GM19468 (cell line): ENCODE data around the gene HTT.
A peak's percentile ranks its signal among the peaks of the same experiment; 100 is the strongest.
"Not testable (repeated sequence)": the region's sequence is repeated elsewhere in the genome, so short reads cannot be mapped to it uniquely, and the experiment has no call there.

ENCODE experiments used
- ATAC-seq: cut with Tn5 transposase; IDR thresholded peaks from one replicate; pipeline ENCODE4 v1.9.1; 2021; ENCODE audit warnings: mild to moderate bottlenecking, moderate library complexity, moderate number of reproducible peaks; ENCODE audit not compliant: unreplicated experiment; ENCODE audit errors: extremely low read depth

The HTT gene

DNA sequence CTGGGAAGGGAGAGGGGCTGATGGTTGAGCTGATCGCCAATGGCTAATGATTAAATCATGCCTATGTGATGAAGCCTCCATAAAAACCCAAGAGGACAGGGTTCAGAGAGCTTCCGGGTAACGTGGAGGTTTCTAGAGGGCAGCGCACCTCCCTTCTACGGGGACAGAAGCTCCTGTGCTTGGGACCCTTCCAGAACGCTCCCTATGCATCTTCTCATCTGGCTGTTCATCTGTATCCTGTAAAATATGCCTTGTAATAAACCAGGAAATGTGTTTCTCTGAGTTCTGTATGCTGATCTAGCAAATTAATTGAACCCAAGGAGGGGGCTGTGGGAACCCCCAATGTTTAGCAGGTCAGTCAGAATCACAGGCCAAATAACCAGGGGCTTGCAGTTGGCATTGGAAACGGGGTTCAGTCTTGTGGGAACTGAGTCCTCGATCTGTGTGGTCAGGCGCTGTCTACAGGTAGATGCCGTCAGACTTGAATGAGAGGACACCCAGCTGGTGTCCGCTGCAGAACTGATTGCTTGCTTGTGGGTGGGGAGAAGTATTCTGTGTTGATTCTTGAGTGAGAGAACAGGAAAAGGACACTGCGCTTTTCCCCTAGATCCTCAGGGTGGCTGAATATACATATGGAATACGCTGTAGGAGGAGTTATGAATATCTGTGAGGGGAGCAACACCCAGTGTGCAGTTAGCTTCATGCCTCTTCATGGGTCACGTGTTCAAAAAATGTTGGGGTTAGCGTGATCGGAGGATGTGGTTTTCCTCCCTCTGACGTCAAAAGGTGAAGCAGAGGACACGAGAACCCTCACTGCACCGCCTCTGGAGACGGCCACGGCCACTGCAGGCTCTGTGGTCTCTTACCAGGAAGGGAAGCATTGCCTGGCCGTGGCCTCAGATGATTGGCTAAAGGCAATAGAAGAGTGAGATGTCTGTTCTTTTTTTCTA, 29.3 kb upstream of the HTT start:
- no peak for ATAC-seq

DNA sequence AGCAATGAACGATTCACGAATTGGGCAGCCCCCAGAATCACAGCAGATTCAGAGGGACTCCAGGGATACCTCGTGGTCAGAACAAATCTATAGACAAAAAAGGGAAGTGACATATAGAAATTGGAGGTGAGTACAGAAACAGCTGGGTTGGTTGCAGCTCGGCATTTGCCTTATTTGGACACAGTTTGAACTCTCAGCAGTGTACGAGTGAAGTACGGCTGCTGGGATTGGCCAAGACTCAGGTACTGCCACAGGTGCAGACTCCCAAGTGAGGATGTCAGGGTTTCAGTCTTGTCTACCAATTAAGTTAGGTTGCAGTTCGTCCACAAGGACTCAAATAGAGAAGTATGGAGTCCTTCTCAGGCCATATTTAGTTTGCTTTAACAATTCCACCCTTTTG, 28.3 kb upstream of the HTT start:
- ATAC-seq = no peak

DNA sequence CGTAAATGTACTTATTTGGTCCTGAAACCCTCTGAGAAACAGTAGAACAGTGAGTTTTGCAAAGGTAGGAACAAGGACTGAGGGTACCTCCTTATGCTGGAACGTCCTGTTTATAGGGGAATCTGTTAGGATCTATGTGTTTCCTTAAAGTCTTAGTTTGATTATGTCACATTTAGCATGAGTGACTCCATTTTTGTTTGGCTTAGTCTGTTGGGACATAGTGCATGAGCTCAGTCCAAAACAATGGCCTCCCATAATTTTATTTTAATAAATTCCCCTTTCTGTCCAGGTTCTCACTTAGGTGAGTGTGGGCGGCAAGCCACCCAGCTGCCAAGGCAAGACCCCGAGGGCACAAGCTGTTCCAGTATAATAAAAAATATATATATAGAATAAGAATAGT, 27.9 kb upstream of the HTT start:
- no peak for ATAC-seq

DNA sequence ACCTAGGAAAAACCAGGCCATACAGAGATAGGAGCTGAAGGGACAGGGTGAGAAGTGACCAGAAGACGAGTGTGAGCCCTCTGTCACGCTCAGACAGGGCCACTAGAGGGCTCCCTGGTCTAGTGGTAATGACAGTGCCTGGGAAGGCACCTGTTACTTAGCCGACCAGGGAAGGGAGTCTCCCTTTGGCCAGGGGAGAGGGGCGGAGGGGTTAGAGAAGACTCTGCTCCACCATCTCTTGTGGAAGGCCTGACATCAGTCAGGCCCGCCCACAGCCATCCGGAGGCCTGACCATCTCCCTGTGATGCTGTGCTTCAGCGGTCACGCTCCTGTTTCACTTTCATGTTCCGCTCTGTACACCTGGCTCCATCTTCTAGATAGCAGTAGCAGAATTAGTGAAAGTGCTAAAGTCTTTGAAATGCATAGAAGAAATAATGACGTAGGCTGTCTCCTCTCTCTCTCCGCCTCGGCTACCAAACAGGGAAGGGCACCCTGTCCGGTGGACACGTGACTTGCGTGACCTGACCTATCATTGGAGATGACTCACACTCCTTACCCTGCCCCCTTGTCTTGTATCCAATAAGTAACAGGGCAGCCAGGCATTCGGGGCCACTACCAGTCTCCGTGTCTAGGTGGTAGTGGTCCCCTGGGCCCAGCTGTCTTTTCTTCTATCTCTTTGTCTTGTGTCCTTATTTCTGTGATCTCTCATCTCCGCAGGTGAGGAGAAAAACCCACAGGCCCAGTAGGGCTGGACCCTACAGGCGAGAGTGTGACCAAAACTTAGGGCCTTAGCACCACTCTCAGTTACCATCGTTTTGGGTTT, 26.8 kb upstream of the HTT start:
- peak; percentile 61 for ATAC-seq

DNA sequence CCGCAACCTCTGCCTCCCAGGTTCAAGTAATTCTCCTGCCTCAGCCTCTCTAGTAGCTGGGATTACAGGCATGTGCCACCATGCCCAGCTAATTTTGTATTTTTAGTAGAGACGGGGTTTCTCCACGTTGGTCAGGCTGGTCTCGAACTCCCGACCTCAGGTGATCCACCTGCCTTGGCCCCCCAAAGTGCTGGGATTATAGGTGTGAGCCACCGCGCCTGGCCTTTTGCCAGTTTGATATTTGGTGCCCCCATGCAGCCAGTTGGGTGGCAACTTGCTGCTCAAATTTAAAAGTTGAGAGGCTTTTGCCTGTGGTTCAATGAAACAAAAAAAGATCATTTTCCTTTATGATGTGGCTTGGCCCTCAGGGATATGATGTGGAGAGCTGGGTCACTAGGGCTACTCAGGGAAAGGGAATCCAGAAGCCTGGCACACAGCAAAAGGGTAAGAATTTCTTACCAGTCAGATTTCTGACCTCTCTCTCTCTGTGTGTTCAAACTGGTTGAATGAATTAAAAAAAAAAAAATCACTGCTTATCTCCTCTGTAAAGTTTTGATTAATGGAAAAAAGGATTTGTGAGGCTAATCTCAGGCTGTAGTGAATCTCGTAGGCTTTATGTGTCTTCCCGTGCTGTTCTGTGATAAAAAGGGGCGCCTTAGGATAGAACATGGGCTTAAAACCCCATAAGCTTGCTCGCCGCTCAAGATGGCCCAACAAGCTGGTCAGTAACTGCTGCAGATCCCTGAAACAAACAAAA, 23.2 kb upstream of the HTT start:
- not testable (repeated sequence) for ATAC-seq

DNA sequence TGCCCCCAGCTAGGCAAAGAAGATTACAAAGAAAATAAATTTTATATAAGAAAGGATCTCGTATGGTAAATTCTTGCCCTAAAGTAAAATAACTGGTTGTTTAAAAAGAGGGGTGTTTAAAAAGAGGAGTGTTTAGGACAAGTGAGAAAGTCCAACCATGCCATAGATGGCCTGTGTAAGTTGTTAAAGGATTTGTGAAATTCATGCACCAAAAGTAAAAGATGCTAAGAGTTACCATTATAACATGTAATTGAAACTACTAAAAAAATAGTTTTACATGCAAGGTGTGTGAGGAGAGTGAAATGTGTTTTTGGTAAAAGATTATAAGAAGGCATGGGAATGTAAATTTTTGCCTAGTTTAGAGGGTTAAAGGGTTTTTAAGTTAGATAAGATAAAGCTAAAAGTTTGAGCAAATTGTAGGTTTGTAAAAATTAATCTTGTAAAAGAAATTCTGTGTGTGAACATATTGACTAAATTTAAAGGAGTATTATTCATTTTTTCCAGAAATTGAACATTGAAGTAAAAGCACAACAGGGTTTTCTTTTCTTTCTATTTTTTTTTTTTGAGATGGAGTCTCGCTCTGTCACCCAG, 20.2 kb upstream of the HTT start:
- ATAC-seq = no peak

DNA sequence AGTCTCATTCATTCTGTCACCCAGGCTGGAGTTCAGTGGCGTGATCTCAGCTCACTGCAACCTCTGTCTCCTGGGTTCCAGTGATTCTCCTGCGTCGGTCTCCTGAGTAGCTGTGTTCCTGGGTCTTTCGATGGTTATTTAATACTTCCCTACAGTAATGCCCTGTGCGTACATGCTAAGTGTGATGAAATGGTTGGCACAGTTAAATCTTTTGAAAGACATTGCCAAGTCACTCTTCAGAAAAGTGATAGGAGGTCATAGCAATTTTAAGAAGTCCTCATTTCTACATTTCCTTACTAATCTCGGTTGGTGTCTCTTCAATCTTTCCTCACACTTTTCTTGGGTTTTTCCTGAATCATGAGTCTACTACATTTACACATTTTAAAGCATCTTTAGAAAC, 14.5 kb upstream of the HTT start:
- ATAC-seq = no peak

DNA sequence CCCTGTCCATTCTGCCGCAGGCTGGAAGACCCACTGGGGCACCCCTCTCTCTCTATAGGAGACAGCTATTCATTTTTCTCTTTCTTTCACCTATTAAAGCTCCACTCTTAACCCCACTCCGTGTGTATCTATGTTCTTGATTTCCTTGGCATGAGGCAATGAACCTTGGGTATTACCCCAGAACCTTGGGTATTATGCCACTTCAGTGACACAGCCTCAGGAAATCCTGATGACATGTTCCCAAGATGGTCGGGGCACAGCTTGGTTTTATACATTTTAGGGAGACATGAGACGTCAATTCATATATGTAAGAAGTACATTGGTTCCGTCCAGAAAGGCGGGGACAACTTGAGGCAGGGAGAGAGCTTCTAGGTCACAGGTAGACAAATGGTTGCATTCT, 13.5 kb upstream of the HTT start:
- ATAC-seq = no peak

DNA sequence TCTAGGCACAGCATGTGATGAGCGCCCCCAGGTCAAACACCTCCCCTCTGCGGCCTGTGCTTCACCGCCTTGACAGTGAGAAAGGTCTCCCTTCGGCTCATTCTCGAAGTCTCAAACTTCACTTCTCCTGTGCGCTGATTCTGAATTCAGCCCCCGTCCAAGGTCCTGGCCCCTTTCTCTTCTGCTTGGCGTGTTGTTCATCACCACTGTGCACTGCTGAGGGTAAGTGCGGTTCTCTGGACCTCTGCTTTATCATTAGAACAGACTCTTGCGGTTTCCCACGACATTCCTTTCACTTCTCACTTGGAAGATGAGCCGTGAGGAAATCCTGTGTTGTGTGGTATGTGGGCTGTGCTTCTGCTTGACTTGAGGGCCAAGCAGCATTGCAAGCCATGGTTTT, 12.0 kb upstream of the HTT start:
- no peak for ATAC-seq

DNA sequence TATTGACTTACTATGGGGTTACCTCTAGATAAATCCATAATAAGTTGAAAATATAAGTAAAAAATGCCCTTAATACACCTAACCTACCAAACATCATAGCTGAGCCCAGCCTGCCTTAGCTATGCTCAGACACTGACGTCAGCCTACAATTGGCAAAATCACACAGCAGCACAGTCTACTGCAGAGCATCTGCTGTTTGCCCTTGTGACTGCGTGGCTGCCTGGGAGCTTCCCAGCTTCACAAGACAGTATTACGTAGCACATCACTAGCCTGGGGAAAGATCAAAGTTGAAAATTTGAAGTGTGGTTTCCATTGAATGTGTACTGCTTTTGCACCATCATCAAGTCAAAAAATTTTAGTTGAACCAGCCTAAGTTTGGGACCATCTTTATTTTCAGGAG, 8.9 kb upstream of the HTT start:
- ATAC-seq = no peak

DNA sequence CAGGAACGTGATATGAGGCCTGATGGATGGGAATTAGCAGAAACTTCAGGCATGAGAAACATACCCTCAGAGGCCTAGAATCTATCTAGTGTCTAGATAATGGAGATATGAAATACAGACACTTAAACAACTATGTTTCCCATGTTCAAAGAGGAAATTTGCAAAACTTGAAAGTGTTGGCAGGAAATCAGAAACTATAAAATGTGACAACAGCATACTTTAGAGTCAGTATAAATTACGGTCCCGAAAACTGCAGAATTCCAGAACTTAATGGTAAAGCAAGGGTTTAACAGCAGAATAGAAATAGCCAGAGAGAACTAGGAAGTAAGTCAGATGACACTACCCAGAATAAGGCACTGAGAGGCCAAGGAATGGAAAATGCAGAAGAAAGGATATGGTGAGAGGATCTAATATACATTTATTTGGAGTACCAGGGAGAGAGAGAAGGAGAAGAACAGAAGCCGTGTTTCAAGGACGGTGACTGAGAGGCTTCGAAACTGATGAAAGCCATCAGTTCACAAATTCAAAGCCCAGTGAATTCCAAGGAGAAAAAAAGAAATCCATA, 7.6 kb upstream of the HTT start:
- no peak for ATAC-seq

DNA sequence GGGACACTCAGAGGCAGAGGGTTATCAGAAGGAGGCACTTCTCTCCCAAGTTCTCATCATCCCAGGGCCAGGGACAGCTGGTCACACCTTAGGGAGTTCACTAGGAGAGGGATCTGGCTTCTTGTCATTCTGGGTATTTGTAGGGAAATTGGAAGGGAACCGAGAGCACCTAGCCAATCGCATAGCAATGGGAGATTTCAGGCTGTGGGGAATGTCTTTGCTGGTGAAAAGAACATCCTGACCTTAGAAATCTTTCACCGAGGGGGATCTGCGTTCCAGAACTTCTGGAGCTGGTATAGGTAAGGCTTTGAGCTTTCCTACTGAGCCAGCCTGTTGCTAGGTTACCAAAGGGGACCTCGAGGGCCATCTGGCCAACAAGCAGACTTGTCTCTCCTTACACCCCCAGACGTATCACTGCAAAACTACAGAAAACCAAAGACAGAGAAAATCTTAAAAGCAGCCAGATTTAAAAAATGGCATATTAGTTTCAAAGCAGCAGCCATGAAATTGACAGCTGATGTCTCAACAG, 6.9 kb upstream of the HTT start:
- no peak for ATAC-seq

DNA sequence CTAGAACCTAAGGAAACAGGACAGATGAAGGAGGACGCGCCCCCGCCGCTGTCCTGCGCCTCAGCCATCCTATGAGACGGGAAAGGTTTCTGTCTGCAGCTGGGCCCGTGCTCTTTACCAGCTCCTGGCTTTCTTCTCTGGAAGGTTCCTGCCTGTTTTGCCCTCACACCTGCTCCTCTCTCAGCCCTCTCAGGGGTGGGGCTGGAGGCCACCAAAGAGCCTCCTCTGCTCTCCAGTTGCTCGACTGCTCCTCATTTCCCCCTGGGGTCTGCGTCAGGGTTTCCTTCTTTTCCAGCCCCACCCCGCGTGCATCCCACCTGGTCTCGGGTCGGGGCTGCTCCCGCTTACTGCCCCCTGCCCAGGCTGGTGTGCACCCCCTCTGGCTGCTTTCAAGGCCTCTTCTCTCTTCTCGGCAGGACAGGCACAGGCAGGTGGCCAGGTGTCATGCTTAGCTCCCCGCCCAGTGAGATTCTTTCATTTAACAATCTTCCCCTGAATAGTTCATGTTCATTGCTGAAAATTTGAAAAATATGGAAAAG, 4.8 kb upstream of the HTT start:
- no peak for ATAC-seq

DNA sequence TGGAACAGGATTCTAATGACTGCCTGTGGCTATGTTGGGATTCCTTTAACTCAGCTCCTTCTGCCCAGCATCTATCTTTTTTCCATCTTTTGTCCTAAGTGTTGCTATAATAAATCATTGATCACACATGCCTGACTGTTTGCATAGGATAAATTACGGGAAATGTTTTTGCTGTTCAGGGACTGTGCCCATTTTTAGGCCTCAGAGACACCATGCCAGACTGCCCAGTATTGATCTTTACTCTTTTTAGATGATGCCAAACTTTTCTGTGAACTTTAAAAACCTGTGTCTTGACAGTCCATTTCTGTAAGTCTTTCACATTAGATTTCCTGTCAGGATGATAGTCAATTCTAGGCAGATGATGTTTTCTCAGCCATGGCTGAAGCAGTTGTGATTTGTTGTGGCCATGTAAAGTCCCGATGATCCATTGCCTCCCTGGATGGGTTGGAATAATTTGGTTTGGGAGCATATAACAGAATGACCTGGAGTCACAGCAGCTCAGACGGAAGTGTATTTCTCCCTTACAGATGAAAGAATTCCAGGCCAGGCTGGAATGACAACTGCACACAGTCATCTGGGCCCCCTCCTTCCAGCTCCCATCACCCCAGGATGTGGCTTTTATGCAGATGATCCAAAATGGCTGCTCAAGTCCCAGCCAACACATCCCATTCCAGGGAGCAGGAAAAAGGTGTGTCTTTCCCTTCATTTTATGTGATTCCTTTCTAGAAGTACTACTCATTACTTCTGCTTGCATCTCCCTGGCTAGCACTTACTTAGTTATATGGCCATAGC, 3.6 kb upstream of the HTT start:
- ATAC-seq = no peak

DNA sequence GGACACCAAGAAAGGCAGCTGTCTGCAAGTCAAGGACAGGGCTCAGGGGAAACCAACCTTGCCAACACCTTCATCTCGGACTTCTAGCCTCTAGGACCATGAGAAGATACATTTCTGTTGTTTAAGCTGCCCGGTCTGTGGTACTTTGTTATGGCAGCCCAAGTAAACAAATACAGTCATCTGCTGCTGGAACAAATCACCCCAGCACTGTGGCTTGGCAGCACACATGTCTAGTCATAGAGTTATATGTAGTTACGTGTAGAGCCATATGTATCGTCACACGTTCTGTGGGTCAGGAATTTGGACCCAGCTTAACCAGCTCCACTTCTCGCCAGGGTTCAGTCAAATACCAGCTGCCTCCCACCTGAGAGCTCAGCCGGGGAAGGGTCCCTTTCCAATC, 2.7 kb upstream of the HTT start:
- no peak for ATAC-seq

DNA sequence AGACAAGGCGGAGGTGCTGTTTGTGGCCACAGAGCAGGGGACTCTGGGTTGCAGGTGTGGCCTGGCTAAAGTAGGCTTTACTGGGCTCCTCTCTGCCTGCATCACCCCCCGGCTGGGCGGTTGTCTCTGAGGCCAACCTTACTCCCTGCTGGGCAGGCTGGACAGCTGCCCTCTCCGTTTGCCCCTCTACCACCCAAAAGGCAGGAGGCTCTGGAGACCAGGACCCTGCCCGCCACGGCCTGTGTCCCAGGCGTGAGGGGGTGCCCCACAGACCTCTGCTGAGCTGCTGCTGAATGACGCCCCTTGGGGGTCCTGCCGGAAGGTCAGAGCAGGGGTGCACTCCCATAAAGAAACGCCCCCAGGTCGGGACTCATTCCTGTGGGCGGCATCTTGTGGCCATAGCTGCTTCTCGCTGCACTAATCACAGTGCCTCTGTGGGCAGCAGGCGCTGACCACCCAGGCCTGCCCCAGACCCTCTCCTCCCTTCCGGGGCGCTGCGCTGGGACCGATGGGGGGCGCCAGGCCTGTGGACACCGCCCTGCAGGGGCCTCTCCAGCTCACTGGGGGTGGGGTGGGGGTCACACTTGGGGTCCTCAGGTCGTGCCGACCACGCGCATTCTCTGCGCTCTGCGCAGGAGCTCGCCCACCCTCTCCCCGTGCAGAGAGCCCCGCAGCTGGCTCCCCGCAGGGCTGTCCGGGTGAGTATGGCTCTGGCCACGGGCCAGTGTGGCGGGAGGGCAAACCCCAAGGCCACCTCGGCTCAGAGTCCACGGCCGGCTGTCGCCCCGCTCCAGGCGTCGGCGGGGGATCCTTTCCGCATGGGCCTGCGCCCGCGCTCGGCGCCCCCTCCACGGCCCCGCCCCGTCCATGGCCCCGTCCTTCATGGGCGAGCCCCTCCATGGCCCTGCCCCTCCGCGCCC, 1.1 kb upstream of the HTT start:
- ATAC-seq = peak; percentile 14

DNA sequence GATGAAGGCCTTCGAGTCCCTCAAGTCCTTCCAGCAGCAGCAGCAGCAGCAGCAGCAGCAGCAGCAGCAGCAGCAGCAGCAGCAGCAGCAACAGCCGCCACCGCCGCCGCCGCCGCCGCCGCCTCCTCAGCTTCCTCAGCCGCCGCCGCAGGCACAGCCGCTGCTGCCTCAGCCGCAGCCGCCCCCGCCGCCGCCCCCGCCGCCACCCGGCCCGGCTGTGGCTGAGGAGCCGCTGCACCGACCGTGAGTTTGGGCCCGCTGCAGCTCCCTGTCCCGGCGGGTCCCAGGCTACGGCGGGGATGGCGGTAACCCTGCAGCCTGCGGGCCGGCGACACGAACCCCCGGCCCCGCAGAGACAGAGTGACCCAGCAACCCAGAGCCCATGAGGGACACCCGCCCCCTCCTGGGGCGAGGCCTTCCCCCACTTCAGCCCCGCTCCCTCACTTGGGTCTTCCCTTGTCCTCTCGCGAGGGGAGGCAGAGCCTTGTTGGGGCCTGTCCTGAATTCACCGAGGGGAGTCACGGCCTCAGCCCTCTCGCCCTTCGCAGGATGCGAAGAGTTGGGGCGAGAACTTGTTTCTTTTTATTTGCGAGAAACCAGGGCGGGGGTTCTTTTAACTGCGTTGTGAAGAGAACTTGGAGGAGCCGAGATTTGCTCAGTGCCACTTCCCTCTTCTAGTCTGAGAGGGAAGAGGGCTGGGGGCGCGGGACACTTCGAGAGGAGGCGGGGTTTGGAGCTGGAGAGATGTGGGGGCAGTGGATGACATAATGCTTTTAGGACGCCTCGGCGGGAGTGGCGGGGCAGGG, 568 bp downstream of the HTT start:
- ATAC-seq = no peak
